HG02981 (cell line): Measurements from ENCODE around the gene GATAD2B.
"Not testable (repeated sequence)": the region's sequence is repeated elsewhere in the genome, so short reads cannot be mapped to it uniquely, and the experiment has no call there.

Experiments used
- ATAC-seq: cut with Tn5 transposase; IDR thresholded peaks from one replicate; pipeline ENCODE4 v1.9.1; 2021; ENCODE audit warnings: mild to moderate bottlenecking, moderate library complexity; ENCODE audit not compliant: unreplicated experiment

The GATAD2B gene

DNA sequence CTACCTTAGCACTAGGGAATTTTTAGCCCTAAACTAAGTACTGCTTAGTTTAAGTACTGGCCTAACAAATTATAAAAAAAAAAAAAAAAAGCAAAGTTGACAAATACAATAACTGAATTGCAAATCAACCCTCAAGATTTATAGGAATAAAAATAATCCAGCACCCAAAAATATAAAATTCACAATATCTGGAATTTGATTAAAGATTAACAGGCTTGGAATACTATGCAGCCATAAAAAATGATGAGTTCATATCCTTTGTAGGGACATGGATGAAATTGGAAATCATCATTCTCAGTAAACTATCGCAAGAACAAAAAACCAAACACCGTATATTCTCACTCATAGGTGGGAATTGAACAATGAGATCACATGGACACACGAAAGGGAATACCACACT is 78.4 kb downstream of the GATAD2B start:
- ATAC-seq = not testable (repeated sequence)

DNA sequence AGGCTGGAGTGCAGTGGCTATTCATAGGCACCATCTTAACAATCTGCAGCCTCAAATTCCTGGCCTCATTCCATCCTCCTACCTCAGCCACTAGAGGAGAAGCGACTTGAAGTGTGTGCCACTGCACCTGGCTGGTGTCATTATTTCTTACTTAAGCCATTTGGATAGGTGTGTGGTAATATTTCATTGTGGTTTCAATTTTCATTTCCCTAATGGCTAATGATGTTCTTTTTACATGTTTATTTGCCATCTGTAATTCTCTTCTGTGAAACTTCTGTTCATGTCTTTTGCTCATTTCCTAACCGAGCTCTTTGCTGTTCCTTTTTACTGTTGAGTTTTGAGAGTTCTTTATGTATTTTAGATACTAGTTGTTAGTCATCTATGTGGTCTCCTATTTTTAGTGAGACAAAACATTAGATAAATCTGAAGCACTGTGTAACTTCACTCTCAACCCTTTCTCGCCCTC is 80.7 kb downstream of the GATAD2B start:
- peak; percentile 61 for ATAC-seq

DNA sequence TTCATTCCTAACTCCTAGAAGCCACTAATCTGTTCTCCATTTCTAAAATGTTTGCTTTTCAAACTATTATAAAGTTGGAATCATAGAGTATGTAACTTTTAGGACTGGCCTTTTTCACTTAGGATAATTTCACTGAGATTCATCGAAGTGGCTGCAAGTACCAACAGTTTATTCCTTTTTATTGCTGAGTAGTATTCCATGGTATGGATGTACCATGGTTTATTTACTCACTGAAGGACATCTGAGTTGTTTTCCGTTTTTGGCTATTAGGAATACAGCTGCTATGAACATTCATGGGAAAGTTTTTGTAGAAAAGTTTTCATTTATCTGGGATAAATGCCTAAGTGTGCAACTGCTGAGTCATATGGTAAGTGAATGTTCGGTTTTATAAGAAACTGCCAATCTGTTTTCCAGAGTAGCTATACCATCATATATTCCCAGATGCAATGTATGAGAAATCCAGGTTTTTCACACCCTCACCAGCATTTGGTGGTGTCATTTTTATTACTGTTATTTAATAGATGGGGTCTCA is 81.2 kb downstream of the GATAD2B start:
- ATAC-seq = no peak

DNA sequence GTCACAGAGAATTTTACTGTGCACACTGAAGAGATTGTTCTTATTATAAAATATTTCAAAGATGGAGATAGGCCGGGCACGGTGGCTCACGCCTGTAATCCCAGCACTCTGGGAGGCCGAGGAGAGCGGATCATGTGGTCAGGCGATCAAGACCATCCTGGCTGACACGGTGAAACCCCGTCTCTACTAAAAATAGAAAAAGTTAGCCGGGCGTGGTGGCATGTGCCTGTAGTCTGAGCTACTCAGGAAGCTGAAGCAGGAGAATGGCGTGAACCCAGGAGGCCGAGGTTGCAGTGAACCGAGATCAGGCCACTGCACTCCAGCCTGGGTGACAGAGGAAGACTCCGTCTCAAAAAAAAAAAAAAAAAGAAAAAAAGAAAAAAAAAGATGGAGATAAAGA is 82.0 kb downstream of the GATAD2B start:
- not testable (repeated sequence) for ATAC-seq

DNA sequence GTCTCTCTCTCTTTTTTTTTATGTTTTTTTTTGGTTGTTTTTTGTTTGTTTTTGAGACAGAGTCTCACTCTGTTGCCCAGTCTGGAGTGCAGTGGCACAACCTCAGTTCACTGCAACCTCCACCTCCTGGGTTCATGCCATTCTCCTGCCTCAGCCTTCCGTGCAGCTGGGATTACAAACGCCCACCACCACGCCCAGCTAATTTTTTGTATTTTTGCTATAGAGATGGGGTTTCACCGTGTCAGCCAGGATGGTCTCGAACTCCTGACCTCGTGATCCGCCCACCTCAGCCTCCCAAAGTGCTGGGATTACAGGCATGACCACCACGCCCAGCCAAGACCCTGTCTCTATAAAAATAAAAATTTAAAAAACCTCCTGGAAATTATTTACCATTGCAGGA is 88.8 kb downstream of the GATAD2B start:
- not testable (repeated sequence) for ATAC-seq

DNA sequence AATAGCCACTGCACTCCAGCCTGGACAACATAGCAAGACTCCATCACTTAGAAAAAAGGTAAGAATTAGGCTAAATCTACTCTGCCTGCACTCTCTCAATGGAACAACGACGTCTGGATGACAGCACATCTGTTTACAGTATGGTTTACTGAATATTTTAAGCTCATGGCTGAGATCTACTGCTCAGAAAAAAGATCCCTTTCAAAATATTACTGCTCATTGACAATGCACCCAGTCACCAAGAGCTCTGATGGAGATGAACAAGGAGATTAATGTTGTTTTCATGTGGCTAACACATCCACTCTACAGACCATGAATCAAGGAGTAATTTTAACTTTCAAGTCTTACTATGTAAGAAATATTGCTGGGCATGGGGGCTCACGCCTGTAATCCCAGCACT is 89.6 kb downstream of the GATAD2B start:
- ATAC-seq = no peak

DNA sequence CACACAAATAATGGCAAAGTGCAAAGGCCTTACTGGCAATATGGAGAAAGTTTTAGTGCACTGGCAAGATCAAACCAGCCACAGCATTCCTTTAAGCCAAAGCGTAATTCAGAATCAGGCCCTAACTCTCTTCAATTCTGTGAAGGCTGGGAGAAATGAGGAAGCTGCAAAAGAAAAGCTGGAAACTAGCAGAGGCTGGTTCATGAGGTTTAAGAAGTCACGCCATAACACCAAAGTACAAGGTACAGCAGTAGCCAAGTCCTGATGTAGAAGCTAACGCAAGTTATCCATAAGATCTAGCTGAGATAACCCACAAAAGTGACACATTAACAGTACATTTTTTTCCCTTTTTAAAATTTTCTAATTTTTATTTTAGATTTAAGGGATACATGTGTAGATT is 90.5 kb downstream of the GATAD2B start:
- ATAC-seq = no peak

DNA sequence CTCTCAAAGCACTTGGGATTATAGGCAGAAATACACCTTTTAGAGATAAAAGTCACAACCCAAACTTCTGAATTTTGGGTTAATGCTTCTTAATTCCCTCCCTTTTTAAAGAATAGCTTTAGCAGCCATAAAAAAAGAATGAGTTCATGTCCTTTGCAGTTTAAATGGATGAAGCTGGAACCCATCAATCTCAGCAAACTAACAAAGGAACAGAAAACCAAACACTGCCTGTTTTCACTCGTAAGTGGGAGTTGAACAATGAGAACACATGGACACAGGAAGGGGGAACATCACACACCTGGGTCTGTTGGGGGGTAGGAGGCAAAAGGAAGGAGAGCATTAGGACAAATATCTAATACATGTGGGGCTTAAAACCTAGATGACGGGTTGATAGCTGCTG is 91.7 kb downstream of the GATAD2B start:
- no peak for ATAC-seq

DNA sequence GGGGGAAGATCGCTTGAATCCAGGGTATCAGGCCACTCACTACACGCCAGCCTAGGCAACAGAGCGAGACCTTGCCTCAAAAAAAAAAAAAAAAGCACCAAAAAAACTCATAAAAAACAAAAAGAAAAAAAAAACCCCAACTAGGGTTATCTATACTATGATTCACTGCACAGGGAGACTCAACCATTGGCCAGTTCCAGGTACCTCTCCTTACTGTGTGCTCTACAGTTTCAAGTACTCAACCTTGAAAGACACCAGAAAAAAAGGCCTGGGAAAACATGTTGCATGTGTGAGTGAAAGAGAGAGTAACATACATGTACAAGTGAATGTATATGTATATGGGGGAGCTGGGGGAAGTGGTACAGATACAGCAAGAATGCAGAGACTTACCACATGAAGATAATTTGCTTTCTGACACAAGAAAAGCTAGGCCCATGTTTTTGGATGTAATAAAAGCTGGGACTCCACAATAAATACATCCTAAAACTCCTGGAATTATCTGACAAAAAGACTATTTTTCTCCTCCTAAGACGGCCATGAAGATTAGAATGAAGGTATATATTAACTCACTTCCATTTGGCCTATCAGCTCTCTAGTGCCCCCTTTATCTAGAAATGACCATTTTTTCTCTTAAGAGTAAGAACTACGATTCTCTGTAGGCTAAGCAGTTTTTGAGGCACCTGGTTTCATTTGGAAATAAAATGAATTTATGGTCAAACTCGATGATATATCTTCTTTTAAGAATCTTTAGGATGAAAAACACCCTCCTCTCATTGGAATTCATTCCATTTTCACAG is 95.4 kb downstream of the GATAD2B start:
- no peak for ATAC-seq

DNA sequence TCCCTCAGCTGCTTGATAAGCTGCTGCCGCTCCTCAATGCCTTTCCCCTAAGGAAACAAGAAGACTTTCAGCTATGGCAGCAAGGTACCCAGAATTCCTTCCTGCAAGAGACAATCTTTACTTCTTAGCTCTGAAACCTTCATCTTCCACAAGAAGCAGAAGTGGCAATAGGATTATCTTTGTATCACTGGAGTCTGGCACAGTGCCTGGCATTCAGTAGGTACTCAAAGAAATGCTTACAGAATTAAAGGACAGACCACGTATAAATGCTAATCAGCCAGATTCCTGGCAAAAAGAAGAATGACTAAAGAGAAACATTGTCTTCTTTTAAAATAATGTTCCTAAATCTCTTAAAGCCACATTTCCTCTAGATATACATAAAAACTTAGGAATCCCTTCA is 103.9 kb downstream of the GATAD2B start:
- no peak for ATAC-seq

DNA sequence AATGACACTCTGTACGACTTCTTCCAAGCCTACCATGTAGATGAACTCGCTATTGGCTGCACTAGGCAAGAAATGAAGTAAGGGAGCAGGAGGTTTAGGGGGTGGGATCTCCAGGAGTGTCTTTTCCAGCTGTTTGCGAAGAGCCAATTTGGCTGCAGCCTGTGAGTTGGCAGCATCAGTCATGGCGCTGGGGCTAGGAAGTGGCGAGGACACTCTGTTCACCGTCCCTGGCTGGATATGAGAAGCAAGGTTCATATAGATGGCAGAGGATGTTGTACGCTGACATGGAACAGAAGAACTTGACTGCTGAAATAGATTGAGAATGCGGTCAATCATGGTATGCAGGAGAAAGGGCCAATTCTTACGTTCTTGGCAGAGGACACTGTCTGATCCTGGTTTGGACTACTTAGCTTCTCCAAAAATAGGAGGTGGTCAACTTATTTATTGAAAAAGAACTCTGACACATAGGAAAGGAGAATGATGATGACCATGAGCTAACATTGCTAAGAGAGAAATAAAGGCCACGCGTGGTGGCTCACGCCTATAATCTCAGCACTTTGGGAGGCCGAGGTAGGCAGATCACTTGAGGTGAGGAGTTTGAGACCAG is 106.4 kb downstream of the GATAD2B start:
- no peak for ATAC-seq

DNA sequence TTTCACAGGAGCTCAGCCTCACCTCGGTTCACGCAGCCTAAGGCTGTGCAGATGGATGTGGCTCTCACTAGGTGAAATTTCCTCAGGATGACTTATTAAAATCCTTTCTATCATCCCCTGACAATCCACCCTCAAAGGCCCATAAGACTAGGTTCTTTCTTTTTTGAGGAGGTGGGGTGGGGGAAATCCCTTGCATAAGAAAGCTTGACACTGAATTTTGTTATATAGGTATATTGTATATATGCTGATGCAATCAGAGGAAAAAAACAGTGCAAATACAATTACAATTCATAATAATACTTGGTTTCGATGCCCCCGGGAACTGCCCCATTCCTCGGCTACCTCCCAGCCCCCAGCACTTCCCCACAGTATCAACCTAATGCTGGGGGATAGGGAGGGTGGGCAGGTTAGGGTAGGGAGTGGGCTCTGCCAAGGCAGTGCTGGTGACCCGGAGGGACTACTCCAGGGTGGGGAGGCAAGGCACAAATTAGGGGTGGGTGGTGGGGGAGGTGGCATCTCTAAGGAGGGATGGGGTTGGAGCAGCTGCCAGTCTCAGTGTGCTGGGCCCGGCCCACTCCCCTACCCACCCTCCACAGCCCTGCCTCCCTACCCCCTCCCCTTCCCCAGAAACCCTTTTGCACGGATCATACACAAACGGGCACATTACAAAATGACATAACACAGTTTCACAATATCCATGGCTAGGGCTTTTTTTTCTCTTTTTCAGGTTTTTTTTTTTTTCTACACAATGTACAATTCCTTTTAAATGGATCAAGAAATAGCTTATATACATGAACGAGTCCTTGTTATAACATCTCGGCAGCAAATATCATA is 116.7 kb downstream of the GATAD2B start:
- ATAC-seq = peak; percentile 1

DNA sequence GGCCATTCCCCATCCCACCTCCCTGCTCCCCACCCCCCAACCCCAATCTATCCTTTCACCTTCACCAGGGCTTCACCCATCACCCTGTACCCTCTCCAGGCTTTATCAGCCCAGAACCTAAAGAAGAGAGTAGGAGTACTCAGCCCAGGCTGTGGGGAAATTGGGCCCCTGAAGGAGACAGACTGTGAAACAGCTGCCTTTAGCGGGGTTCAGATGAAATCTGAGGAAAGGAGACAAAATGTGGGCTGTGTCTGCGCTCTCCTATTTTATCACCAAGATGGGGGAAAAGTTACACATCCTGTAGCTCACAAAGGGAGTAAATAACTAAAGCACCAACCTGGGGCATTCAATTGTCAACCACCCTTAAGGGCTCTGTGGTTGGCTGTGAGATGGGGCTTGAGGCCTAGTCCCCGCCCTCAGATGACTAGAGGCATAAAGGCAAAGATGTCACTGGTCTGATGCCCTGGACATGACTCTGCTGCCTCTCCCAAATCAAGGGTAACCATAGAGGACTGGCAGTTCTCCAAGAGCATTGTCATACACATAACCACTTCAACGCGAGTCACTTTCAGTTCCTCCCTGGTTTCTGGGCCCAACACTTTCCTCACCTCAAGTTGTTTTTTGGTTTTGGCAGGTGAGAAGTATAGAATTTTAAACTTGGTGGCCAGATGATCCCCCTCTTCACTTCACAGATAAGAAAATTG is 117.6 kb downstream of the GATAD2B start:
- ATAC-seq = peak; percentile 95

DNA sequence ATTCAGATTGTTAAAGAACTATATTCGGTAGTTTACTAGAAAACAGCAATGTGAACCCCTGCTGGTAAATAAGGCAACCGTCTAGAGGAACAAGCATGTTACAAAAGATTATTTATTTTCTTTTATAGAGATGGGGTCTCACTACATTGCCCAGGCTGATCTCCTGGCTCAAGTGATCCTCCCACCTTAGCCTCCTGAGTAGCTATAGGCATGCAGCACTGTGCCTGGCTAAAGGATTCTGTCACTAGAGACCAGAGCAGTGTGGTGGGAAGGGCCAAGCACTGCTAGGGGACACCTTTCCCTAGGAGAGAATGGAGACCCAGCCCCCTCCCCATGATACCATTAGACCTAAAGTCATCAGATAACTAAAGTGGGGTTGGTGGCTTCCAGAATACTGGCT is 118.7 kb downstream of the GATAD2B start:
- no peak for ATAC-seq

DNA sequence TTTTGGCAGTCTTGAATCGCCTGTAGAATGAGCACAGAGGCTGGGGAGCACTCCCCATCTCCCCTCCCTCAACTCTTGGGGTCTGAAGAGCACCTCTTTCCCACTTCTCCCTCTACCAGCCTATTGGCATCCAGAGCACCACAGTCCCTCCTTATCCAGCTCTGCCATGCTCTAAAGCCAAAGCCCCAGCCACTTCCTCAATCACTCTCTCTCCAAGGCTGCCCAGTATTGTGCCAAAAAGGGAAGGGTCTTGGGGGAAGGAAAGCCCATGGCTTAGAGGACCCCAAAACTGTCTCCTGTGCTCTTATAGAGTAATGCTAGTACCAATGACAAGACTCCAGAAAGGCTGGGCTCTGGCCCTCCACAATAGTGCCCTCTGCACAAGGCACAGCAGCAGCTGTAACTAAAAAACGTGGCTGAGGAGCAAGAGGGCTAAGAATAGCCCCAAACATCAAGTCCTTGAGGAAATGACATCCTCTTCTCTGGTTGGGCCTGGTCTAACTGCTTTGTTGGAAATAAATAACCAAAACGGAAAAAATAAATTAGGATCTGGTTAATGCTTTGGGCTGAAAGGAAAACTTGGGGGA is 119.2 kb downstream of the GATAD2B start:
- no peak for ATAC-seq

DNA sequence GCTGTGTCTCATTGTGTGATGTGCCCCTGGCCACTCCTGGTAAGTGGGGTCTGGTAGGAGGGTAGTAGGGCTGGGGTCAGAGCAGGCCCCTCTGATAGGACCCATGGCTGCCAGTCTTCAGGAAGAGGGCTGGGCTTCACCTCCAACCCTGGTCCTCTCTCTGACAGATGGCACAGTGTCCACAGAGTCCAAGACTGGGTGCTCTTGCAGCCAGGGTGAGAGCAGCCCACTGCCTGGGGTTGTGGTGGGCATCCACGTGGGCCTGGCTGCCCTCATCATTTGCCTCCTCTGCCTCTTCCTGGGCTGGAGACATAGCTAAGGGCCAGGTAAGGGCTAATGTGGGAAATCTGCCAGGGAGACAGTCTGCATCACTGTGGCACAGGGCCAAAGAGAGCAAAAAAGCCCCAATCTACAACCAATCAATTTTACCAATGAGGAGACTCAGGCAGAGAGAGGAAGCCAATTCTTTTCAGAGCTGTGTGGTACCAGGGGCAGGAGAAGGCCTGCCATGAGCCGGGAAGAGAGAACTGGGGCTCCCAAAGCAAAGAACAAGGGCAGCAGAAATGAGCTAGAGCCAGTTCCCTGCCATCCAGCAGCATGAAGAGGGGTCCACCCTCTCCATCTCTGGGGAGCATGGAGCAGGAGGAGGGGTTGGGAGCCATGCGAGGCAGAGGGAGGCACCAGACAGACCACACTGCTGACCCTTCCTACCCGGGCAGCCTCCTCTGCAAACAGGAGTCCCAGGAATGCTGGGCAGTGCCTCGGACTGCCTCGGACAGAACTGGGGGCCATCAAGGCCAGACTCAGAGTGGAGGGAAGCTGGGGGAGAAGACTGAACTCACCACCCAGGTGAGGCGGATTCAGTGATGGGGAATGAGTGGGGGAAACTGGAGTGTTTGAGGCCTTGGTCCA is 120.7 kb downstream of the GATAD2B start:
- ATAC-seq = no peak

DNA sequence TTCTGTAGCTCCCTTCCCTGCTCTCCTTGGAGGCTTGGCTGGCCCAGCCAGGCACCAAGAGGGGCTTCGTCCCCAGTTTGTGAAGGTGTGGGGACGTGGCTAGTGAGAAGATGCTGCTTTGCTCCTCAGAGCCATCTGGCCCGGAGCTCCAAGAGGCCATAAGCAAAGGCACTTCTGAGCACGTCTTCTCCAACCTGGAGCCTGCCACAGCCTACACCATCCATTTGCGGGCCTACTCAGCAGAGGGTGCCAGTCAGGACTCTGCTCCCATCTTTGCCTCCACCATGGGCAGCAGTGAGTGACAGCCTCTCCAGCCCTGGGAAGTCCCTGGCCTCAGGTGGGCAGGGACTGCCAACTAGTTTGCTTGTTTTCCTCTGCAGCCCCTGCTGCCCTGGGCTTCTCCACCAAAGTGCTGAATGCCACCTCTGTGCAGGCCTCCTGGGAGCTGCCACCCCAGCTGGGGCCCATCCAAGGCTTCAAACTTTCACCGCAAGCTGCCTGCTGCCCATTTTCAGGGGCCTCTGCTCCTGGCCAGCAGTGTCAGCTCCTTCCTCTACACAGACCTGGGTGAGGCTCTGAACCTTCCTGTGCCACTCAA is 121.6 kb downstream of the GATAD2B start:
- no peak for ATAC-seq

DNA sequence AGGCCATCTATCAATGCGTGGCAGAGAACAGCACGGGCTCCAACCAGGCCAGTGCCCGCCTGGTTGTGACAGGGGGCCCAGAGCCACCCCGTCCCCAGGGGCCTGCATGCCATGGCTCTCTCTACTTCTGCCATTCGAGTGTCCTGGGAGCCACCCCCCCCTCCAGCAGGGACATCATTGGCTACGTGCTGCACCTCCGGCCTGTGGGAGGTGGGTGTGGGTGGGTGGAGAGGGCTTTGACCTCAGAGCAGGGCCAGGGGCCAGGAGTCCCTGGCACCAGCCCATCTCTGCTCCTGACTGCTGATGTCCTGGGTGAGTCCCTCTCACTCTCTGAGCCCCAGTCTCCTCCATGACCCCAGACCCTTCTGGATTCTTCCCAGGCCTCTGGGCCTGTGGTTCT is 122.3 kb downstream of the GATAD2B start:
- no peak for ATAC-seq
